GM15510 (cell line): Measurements from ENCODE around the gene CLDN11.

ENCODE experiments used
- POLR2A ChIP-seq: IDR thresholded peaks from 3 replicates; pipeline ENCODE4 v1.6.1; 2011; ENCODE audit warnings: borderline replicate concordance; ENCODE audit not compliant: insufficient read length; ENCODE audit errors: extremely low read depth

CLDN11 gene

GRCh38 chr3:170418422-170419398 lies at the start of gene CLDN11:
TSS of gene CLDN11 (plus strand) at chr3:170418868. CDS start at chr3:170419067, 199 bp downstream.
- TF ChIP-seq POLR2A = no peak

GRCh38 chr3:170368921-170369320 lies 49.7 kb upstream of the CLDN11 start:
- TF ChIP-seq POLR2A = no peak

- TF ChIP-seq POLR2A = no peak
Measured at GRCh38 chr3:170372190-170372879, 46.3 kb upstream of the CLDN11 start.

- no peak for TF ChIP-seq POLR2A
Measured at GRCh38 chr3:170383567-170383966, 35.1 kb upstream of the CLDN11 start.

- no peak for TF ChIP-seq POLR2A
Measured at GRCh38 chr3:170386468-170386867, 32.2 kb upstream of the CLDN11 start.

GRCh38 chr3:170387950-170388349 lies 30.7 kb upstream of the CLDN11 start:
- TF ChIP-seq POLR2A = no peak

GRCh38 chr3:170391108-170391507 lies 27.6 kb upstream of the CLDN11 start:
- TF ChIP-seq POLR2A = no peak

GRCh38 chr3:170397685-170398084 lies 21.0 kb upstream of the CLDN11 start:
- no peak for TF ChIP-seq POLR2A

GRCh38 chr3:170405101-170405500 lies 13.6 kb upstream of the CLDN11 start:
- TF ChIP-seq POLR2A = no peak

GRCh38 chr3:170410428-170411029 lies 8.1 kb upstream of the CLDN11 start:
- no peak for TF ChIP-seq POLR2A

- no peak for TF ChIP-seq POLR2A
Measured at GRCh38 chr3:170413291-170413690, 5.4 kb upstream of the CLDN11 start.

- TF ChIP-seq POLR2A = no peak
Measured at GRCh38 chr3:170414202-170414663, 4.4 kb upstream of the CLDN11 start.

GRCh38 chr3:170417090-170417489 lies 1.6 kb upstream of the CLDN11 start:
- TF ChIP-seq POLR2A = no peak

GRCh38 chr3:170419557-170420087 lies 954 bp downstream of the CLDN11 start:
- no peak for TF ChIP-seq POLR2A
